Neural cell (in vitro differentiated cells): ENCODE data around the gene TXLNG.

Experiments
- CTCF ChIP-seq: fragments of 450-650 bp; IDR thresholded peaks from 2 replicates; pipeline ENCODE4 v1.5.1; 2014; ENCODE audit warnings: antibody characterized with exemption, mild to moderate bottlenecking, moderate library complexity; ENCODE audit not compliant: poor library complexity, severe bottlenecking
- SMC3 ChIP-seq: fragments of 450-650 bp; conservative IDR thresholded peaks from 2 replicates; pipeline ENCODE4 v1.6.1; 2014; ENCODE audit warnings: antibody characterized with exemption, mild to moderate bottlenecking, moderate library complexity; ENCODE audit not compliant: poor library complexity

- TF ChIP-seq CTCF (no peak), SMC3 (no peak)
Measured at GRCh38 chrX:16739574-16739973, 46.7 kb upstream of the TXLNG start.
